ENCODE data around the gene TMPRSS13. TPM values are rescaled to one million over a fixed set of nuclear protein-coding genes. Genes with fewer than 3 reads are reported as not detected.

TMPRSS13 gene
- total RNA-seq, 1 donor from 2014 or later, result not detected

GRCh38 chr11:117877120-117877784, 52.0 kb downstream of the TMPRSS13 start:
- Mint-ChIP-seq H3K27ac (ENCODE audit: unreplicated experiment) (no peak overlapping the region), H3K27me3 (ENCODE audit: unreplicated experiment) (peaks cover 75% of the 10 kb centered on the region), H3K4me1 (ENCODE audit: unreplicated experiment) (peaks cover 12% of the 10 kb centered on the region), H3K9me3 (ENCODE audit: unreplicated experiment) (no peaks in the 10 kb centered on the region), H3K4me3 (ENCODE audit: unreplicated experiment) (peak overlapping the region; percentile 65), H3K36me3 (ENCODE audit: unreplicated experiment) (no peaks in the 10 kb centered on the region)
- TF ChIP-seq CTCF (IDR thresholded peaks at IDR 0.05), result no peak
- DNase-seq (ENCODE audit: extremely low spot score, unreplicated experiment), result peak; percentile 63

- H3K4me3 Mint-ChIP-seq (ENCODE audit: unreplicated experiment), result peak within 1 kb of the TSS; percentile 69
- H3K27ac Mint-ChIP-seq (ENCODE audit: unreplicated experiment), result no peak within 1 kb of the TSS
- peaks cover 12% of the 10 kb centered on the region for H3K4me1 Mint-ChIP-seq (ENCODE audit: unreplicated experiment)
These were observed 52.7 kb downstream of the TMPRSS13 start, which contains the start of gene FXYD6 for GRCh38 chr11:117876341-117877119. FXYD6 (minus strand) TSS chr11:117876658; CDS start chr11:117842776, 33,882 bp downstream.

GRCh38 chr11:117876059-117876340, 53.2 kb downstream of the TMPRSS13 start:
- no peak overlapping the region for H3K27ac Mint-ChIP-seq (ENCODE audit: unreplicated experiment)

More at GRCh38 chr11:117876341-117877119, 52.7 kb downstream of the TMPRSS13 start, which contains the start of gene FXYD6:
- Mint-ChIP-seq H3K9me3 (ENCODE audit: unreplicated experiment) (no peaks in the 10 kb centered on the region), H3K36me3 (ENCODE audit: unreplicated experiment) (no peaks in the 10 kb centered on the region), H3K27me3 (ENCODE audit: unreplicated experiment) (peaks cover 80% of the 10 kb centered on the region)
- peak; percentile 77 for DNase-seq (ENCODE audit: extremely low spot score, unreplicated experiment)
- no peak for TF ChIP-seq CTCF (IDR thresholded peaks at IDR 0.05)

GRCh38 chr11:117875382-117876058, 53.7 kb downstream of the TMPRSS13 start:
- Mint-ChIP-seq H3K27me3 (ENCODE audit: unreplicated experiment) (peaks cover 69% of the 10 kb centered on the region), H3K4me3 (ENCODE audit: unreplicated experiment) (peak overlapping the region; percentile 69), H3K36me3 (ENCODE audit: unreplicated experiment) (no peaks in the 10 kb centered on the region), H3K9me3 (ENCODE audit: unreplicated experiment) (no peaks in the 10 kb centered on the region), H3K4me1 (ENCODE audit: unreplicated experiment) (peaks cover 12% of the 10 kb centered on the region), H3K27ac (ENCODE audit: unreplicated experiment) (no peak overlapping the region)
- peak; percentile 79 for DNase-seq (ENCODE audit: extremely low spot score, unreplicated experiment)
- TF ChIP-seq CTCF (IDR thresholded peaks at IDR 0.05), result no peak

More at GRCh38 chr11:117876059-117876340, 53.2 kb downstream of the TMPRSS13 start:
- Mint-ChIP-seq H3K36me3 (ENCODE audit: unreplicated experiment) (no peaks in the 10 kb centered on the region), H3K9me3 (ENCODE audit: unreplicated experiment) (no peaks in the 10 kb centered on the region), H3K4me1 (ENCODE audit: unreplicated experiment) (peaks cover 12% of the 10 kb centered on the region), H3K27me3 (ENCODE audit: unreplicated experiment) (peaks cover 74% of the 10 kb centered on the region), H3K4me3 (ENCODE audit: unreplicated experiment) (peak overlapping the region; percentile 69)
- TF ChIP-seq CTCF (IDR thresholded peaks at IDR 0.05), result no peak
- no peak for DNase-seq (ENCODE audit: extremely low spot score, unreplicated experiment)

Measured in osteocyte (in vitro differentiated cells).